Heart left ventricle (tissue), 13 donors: ENCODE measurements around the gene HRAS.

Experiments
- POLR2A ChIP-seq, 2 donors: fragments of 450-650 bp; IDR thresholded peaks; one replicate each; pipeline ENCODE4 v1.6.1; 2017; ENCODE audit warnings: antibody characterized with exemption in 2 of 2, mild to moderate bottlenecking in 2 of 2, moderate library complexity in 2 of 2
- TF ChIP-seq, protein P1 (sequence below), 12 donors: fragments of 200-600 bp; sonication (generic) in 4 of 12; IDR thresholded peaks; one replicate each; pipeline versions ENCODE4 v1.5.0 to v1.8.0; 2018 to 2022; ENCODE audit warnings: antibody characterized with exemption in 12 of 12, mild to moderate bottlenecking in 5 of 12
- donor health status: ischemic (EF 13 %, LVEDD 7.1; RV severe dilation, severe dysfunction).
- donor health status: DM: no; HTN: yes; CAD: no.
- donor health status: DM: no; HTN: no; CAD: no.
- donor health status: ischemic (EF 25% LVEDD 6.9; RV normal size, moderate dysfunction).
- donor health status: ischemic (EF 25% LVEDD 5.7; RV mildly dilated, moderate dysfunction).
- donor health status: ischemic (EF 35%, LVEDD 5.7; RV mildly dilated, moderate dysfunction).
- donor health status: nonischemic (EF 11% LVEDD 7.7; RV severe dilation, severe dysfunction).
- donor health status: DM: yes; HTN: yes; CAD: no.
- donor health status: PGD.
- donor health status: ischemic (EF 29% LVEDD 5.4; RV normal size, mild dysfunction).
- donor health status: nonischemic (EF 23%, LVEDD 6.1; RV moderate dilation, normal function).

DNA sequence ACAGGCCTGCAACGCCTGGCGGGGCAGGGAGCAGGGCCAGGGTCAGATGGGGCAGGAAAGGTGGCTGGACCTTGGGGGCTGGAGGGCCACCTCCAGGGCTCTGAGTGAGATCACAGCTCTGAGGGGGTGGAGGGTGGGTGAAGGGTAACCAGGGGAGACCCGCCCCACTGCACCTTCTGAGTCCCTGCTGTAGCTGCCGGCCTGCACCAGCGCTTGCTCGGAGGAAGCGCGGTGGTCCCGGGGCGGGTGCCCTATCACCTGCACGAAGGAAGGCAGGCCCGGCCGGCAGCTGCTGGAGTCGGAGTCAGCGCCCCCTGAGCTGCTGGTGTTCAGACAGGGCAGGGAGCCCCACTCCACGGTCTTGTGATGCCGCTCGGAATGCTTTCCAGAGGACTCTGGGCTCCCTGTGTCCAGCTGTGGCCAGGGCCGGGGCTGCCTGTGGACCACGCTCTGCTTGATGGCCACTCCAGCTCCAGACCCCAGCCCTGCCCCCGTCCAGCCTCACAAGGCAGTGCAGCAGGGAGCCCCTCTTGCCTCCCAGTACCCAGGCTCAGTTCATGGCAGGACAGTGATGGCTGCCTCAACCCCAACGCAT lies 21.4 kb upstream of the HRAS start:
- TF ChIP-seq, protein P1, sequence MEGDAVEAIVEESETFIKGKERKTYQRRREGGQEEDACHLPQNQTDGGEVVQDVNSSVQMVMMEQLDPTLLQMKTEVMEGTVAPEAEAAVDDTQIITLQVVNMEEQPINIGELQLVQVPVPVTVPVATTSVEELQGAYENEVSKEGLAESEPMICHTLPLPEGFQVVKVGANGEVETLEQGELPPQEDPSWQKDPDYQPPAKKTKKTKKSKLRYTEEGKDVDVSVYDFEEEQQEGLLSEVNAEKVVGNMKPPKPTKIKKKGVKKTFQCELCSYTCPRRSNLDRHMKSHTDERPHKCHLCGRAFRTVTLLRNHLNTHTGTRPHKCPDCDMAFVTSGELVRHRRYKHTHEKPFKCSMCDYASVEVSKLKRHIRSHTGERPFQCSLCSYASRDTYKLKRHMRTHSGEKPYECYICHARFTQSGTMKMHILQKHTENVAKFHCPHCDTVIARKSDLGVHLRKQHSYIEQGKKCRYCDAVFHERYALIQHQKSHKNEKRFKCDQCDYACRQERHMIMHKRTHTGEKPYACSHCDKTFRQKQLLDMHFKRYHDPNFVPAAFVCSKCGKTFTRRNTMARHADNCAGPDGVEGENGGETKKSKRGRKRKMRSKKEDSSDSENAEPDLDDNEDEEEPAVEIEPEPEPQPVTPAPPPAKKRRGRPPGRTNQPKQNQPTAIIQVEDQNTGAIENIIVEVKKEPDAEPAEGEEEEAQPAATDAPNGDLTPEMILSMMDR (IDR thresholded peaks at IDR 0.05), result no peak
- TF ChIP-seq POLR2A (IDR thresholded peaks at IDR 0.05), result no peak
